Panc1 (cell line): ENCODE results near the gene SUGCT. TPM values are rescaled to one million over a fixed set of nuclear protein-coding genes. Genes with fewer than 3 reads are reported as not detected.

Experiments
- ATAC-seq: fragments of 200-7000 bp; cut with Tn5 transposase; 2 replicates; pipeline ENCODE4 v1.9.1; 2020; ENCODE audit warnings: mild to moderate bottlenecking, moderate library complexity
- BruUV-seq: library from RNA; stranded (reverse); fragments of 400-500 nt; replicated peaks from 2 replicates; lab custom pipeline; 2021; lab: Mats Ljungman, UMichigan
- CTCF ChIA-PET: fragments of 300-600 bp; sonication (Branson Sonifier 250); formaldehyde crosslinking; loops from one replicate; lab custom pipeline; 2022; ENCODE audit warnings: antibody characterized with exemption; lab: Charles Lee
- POLR2A ChIA-PET: fragments of 300-600 bp; sonication (Branson Sonifier 250); formaldehyde crosslinking; loops from one replicate; lab custom pipeline; 2022; ENCODE audit warnings: antibody characterized with exemption; lab: Charles Lee
- DNase-seq: peaks from one replicate; pipeline ENCODE4 v3.0.0-alpha.2; 2010; ENCODE audit warnings: low read depth, low spot score
- H3K27ac ChIP-seq: 2 replicates; pipeline ENCODE4 v1.5.1; 2011; ENCODE audit warnings: mild to moderate bottlenecking, low read length, inconsistent platforms
- H3K27me3 ChIP-seq: fragments of 200-500 bp; sonication (Bioruptor generic); 2 replicates; pipeline ENCODE4 v1.6.0; 2014; ENCODE audit warnings: low read length, inconsistent platforms; ENCODE audit not compliant: control insufficient read depth, insufficient read depth
- H3K36me3 ChIP-seq: fragments of 200-500 bp; sonication (Bioruptor generic); 2 replicates; pipeline ENCODE4 v1.5.1; 2014; ENCODE audit warnings: inconsistent platforms, mild to moderate bottlenecking, low read length, moderate library complexity; ENCODE audit not compliant: control insufficient read depth, insufficient read depth
- H3K4me1 ChIP-seq: 2 replicates; pipeline ENCODE4 v1.5.1; 2011; ENCODE audit warnings: inconsistent platforms, mild to moderate bottlenecking, low read length, moderate library complexity; ENCODE audit not compliant: control insufficient read depth, insufficient read depth
- H3K4me3 ChIP-seq, 2 experiments: 2 replicates each; pipeline ENCODE4 v1.5.1; 2011 to 2012; ENCODE audit warnings: low read depth in 2 of 2, low read length in 2 of 2, mild to moderate bottlenecking in 2 of 2, inconsistent platforms in 1 of 2, moderate library complexity in 1 of 2
- H3K9me3 ChIP-seq: fragments of 200-500 bp; sonication (Bioruptor generic); 2 replicates; pipeline ENCODE4 v1.5.1; 2014; ENCODE audit warnings: low read depth, mild to moderate bottlenecking, inconsistent platforms, low read length, moderate library complexity; ENCODE audit not compliant: control insufficient read depth, insufficient read depth
- POLR2AphosphoS5 ChIP-seq: IDR thresholded peaks from 2 replicates; pipeline ENCODE4 v1.6.1; 2012; ENCODE audit warnings: mild to moderate bottlenecking, low read depth, low read length, moderate library complexity
- SIN3A ChIP-seq: IDR thresholded peaks from 2 replicates; pipeline ENCODE4 v1.6.1; 2012; ENCODE audit warnings: low read depth, mild to moderate bottlenecking, low read length, moderate library complexity, borderline replicate concordance; ENCODE audit not compliant: insufficient read depth
- TCF7L2 ChIP-seq: IDR thresholded peaks from 2 replicates; pipeline ENCODE4 v1.6.1; 2011; ENCODE audit warnings: mild to moderate bottlenecking, low read depth, low read length, inconsistent platforms
- in situ Hi-C: cut with HindIII; loops from 2 replicates; pipeline ENCODE4 v1.10.0; 2016; ENCODE audit warnings: low sequenced_read_pairs, low pct_unique_long_range_greater_than_20kb
- intact Hi-C: fragments of 100-400 bp; cut with micrococcal nuclease; formaldehyde crosslinking; loops from one replicate; pipeline ENCODE4 v1.10.0; 2022; ENCODE audit not compliant: unreplicated experiment
- total RNA-seq: library from RNA; stranded (reverse); gene quantifications from one replicate; pipeline ENCODE4 v1.2.1, GENCODE V29; 2021; ENCODE audit not compliant: unreplicated experiment
- TF ChIP-seq, protein P1 (sequence below): fragments of 450-650 bp; IDR thresholded peaks from 2 replicates; pipeline ENCODE4 v1.5.1; 2017; ENCODE audit warnings: mild to moderate bottlenecking
- TF ChIP-seq, protein P2 (sequence below), 2 experiments: IDR thresholded peaks; 2 replicates each; pipeline ENCODE4 v1.6.1; 2011 to 2012; ENCODE audit warnings: low read depth in 2 of 2, control low read depth in 1 of 2, low read length in 1 of 2, mild to moderate bottlenecking in 1 of 2, moderate library complexity in 1 of 2; ENCODE audit not compliant: insufficient read depth in 1 of 2

Gene SUGCT
- total RNA-seq, 1 experiment from 2014 or later = 3.1 TPM

GRCh38 chr7:40324914-40325313 is 190.1 kb downstream of the SUGCT start:
- H3K27ac ChIP-seq = no peak overlapping the region
- H3K4me1 ChIP-seq = no peaks in the 10 kb centered on the region
- no peak for ATAC-seq
- CTCF ChIA-PET = no interaction called here
- in situ Hi-C loops = no loop called here
- TF ChIP-seq POLR2AphosphoS5 (no peak), SIN3A (no peak), TCF7L2 (no peak)
- TF ChIP-seq, protein P1, sequence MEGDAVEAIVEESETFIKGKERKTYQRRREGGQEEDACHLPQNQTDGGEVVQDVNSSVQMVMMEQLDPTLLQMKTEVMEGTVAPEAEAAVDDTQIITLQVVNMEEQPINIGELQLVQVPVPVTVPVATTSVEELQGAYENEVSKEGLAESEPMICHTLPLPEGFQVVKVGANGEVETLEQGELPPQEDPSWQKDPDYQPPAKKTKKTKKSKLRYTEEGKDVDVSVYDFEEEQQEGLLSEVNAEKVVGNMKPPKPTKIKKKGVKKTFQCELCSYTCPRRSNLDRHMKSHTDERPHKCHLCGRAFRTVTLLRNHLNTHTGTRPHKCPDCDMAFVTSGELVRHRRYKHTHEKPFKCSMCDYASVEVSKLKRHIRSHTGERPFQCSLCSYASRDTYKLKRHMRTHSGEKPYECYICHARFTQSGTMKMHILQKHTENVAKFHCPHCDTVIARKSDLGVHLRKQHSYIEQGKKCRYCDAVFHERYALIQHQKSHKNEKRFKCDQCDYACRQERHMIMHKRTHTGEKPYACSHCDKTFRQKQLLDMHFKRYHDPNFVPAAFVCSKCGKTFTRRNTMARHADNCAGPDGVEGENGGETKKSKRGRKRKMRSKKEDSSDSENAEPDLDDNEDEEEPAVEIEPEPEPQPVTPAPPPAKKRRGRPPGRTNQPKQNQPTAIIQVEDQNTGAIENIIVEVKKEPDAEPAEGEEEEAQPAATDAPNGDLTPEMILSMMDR = no peak
- TF ChIP-seq, protein P2, sequence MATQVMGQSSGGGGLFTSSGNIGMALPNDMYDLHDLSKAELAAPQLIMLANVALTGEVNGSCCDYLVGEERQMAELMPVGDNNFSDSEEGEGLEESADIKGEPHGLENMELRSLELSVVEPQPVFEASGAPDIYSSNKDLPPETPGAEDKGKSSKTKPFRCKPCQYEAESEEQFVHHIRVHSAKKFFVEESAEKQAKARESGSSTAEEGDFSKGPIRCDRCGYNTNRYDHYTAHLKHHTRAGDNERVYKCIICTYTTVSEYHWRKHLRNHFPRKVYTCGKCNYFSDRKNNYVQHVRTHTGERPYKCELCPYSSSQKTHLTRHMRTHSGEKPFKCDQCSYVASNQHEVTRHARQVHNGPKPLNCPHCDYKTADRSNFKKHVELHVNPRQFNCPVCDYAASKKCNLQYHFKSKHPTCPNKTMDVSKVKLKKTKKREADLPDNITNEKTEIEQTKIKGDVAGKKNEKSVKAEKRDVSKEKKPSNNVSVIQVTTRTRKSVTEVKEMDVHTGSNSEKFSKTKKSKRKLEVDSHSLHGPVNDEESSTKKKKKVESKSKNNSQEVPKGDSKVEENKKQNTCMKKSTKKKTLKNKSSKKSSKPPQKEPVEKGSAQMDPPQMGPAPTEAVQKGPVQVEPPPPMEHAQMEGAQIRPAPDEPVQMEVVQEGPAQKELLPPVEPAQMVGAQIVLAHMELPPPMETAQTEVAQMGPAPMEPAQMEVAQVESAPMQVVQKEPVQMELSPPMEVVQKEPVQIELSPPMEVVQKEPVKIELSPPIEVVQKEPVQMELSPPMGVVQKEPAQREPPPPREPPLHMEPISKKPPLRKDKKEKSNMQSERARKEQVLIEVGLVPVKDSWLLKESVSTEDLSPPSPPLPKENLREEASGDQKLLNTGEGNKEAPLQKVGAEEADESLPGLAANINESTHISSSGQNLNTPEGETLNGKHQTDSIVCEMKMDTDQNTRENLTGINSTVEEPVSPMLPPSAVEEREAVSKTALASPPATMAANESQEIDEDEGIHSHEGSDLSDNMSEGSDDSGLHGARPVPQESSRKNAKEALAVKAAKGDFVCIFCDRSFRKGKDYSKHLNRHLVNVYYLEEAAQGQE (IDR thresholded peaks at IDR 0.05; ENCODE audit: insufficient read depth in 1 of 2, low read depth in 2 of 2, low read length in 1 of 2) = no peak
- H3K9me3 ChIP-seq = no peaks in the 10 kb centered on the region
- POLR2A ChIA-PET = no interaction called here
- no peaks in the 10 kb centered on the region for H3K27me3 ChIP-seq
- no peak overlapping the region for H3K4me3 ChIP-seq
- DNase-seq = no peak
- BruUV-seq = no TSS peak
- no peaks in the 10 kb centered on the region for H3K36me3 ChIP-seq
- intact Hi-C loops = loop anchor here (5.0 to 10.0 kb wide), 3 partner anchors 90 to 1407 kb away; no protein-coding TSS in a partner anchor

- Histone ChIP-seq H3K36me3 (no peaks in the 10 kb centered on the region), H3K9me3 (no peaks in the 10 kb centered on the region), H3K27me3 (no peaks in the 10 kb centered on the region), H3K4me1 (no peaks in the 10 kb centered on the region), H3K27ac (no peak overlapping the region), H3K4me3 (no peak overlapping the region)
- ChIA-PET POLR2A (no interaction called here), CTCF (no interaction called here)
- ATAC-seq = no peak
- DNase-seq = no peak
- BruUV-seq = no TSS peak
- TF ChIP-seq POLR2AphosphoS5 = no peak
- TF ChIP-seq, protein P1 = no peak
- no peak for TF ChIP-seq SIN3A
- no peak for TF ChIP-seq TCF7L2
- TF ChIP-seq, protein P2 (IDR thresholded peaks at IDR 0.05; ENCODE audit: insufficient read depth in 1 of 2, low read depth in 2 of 2, low read length in 1 of 2) = no peak
- in situ Hi-C loops (no loop called here), intact Hi-C loops (loop anchor here (5.0 to 10.0 kb wide), 3 partner anchors 92 to 1405 kb away; no protein-coding TSS in a partner anchor)
Observed at GRCh38 chr7:40327113-40327512, 192.3 kb downstream of the SUGCT start.
